Measurements from ENCODE around the gene SLC39A11.
"Not testable (repeated sequence)": the region's sequence is repeated elsewhere in the genome, so short reads cannot be mapped to it uniquely, and the experiment has no call there.

The SLC39A11 gene

GRCh38 chr17:72901657-72902056 is 190.8 kb downstream of the SLC39A11 start:
- no peak overlapping the region for H3K4me3 ChIP-seq (ENCODE audit: low read length)
- DNase-seq (ENCODE audit: low read depth) = no peak
- no peak for TF ChIP-seq CTCF (conservative IDR thresholded peaks at IDR 0.05; ENCODE audit: low read depth, low read length)

DNA sequence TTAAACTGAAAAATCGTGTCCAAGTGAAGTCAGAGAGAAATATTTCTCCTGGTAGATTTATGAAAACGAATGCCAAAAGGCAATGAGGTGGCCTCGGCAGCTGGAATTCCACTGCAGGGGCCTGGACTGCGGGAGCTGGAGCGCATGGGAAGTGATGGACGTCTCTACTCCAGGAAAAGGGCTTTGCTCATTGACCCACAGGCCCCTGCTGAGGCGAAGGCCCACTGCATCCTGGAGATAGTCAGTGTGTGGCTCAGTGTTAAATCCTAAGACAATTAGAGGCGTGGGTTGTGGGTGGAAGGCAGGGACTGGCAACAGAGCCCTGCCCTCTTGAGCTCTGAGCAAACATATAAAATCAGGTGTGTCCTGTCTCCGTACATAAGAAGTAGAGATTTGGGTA is 191.4 kb downstream of the SLC39A11 start:
- DNase-seq (ENCODE audit: low read depth) = no peak
- no peak overlapping the region for H3K4me3 ChIP-seq (ENCODE audit: low read length)
- TF ChIP-seq CTCF (conservative IDR thresholded peaks at IDR 0.05; ENCODE audit: low read depth, low read length) = no peak

- TF ChIP-seq CTCF (conservative IDR thresholded peaks at IDR 0.05; ENCODE audit: low read depth, low read length) = no peak
- no peak for DNase-seq (ENCODE audit: low read depth)
- no peak overlapping the region for H3K4me3 ChIP-seq (ENCODE audit: low read length)
These were observed 191.9 kb downstream of the SLC39A11 start for GRCh38 chr17:72900654-72900971.

DNA sequence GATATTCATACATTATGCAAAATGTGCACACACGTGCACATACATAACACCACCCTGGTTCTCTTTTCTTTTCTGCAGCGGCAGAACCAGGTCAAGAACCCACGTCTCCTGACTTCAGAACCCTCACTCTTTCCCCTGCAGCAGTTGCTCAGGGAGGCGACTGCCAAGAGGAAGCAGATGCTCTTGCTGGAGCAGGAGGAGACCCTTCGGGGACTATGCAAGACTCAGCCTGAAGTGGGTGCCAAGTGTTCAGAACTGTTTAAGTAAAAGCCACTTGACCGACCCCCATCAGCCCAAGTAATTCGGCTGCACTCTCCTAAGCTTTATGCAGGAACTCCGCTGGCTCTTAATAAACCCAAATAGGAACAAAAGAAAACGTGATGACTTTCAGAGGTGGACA is 193.8 kb downstream of the SLC39A11 start:
- no peak for TF ChIP-seq CTCF (conservative IDR thresholded peaks at IDR 0.05; ENCODE audit: low read depth, low read length)
- H3K4me3 ChIP-seq (ENCODE audit: low read length) = no peak overlapping the region
- DNase-seq (ENCODE audit: low read depth) = no peak

DNA sequence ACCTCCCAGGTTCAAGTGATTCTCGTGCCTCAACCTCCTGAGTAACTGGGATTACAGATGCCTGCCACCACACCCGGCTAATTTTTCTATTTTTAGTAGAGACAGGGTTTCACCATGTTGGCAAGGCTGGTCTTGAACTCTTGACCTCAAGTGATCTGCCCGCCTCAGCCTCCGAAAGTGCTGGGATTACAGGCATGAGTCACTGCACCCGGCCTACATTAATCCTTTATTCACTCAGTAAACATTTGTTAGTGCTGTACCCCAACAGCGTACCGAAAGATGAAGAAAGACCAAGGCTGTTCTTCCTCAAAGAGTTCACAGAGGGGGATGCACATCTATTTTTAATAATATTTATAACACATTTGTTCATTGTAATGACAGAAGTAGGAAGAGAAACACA is 196.2 kb downstream of the SLC39A11 start:
- peak; percentile 43 for DNase-seq (ENCODE audit: low read depth)
- H3K4me3 ChIP-seq (ENCODE audit: low read length) = not testable (repeated sequence)

DNA sequence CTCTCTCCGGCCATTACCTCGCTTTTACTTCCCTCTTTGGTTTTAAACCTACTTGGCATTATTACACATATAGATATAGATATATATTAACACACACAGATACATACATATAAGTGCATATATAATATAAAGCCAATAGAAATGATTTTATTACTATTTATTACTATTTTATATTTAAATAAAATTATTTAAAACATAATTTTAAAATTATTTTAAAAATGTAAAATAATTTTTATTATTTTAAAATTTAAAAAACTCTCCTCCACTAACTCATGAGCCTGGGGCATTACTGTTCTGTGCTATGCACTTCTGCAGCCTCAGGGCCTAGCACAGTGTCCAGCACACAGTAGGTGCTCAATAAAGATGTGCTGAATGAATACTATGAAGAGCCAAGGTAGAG is 200.9 kb downstream of the SLC39A11 start:
- TF ChIP-seq CTCF (conservative IDR thresholded peaks at IDR 0.05; ENCODE audit: low read depth, low read length) = no peak
- no peak for DNase-seq (ENCODE audit: low read depth)

DNA sequence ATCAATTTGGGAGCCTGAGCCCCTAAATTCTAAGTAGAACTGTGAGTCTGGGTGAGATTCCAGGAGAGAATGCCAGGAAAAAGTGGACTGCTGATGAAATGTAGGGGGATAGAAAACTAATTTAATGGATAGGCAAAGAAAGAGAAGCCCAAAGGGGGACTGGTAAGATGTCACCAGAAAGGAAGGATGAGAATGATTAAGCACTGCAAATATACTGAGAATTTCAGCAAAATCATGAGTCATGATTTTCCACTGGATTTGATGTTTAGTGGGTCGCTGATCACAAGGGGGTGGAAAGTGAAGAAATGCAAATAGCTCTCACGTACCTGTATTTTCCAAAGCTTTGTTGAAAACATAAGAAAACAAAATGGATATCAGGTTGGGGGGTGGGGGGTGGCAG is 201.8 kb downstream of the SLC39A11 start:
- DNase-seq (ENCODE audit: low read depth) = no peak
- no peak overlapping the region for H3K4me3 ChIP-seq (ENCODE audit: low read length)
- TF ChIP-seq CTCF (conservative IDR thresholded peaks at IDR 0.05; ENCODE audit: low read depth, low read length) = no peak

More for the DNA sequence above, 200.9 kb downstream of the SLC39A11 start:
- no peak overlapping the region for H3K4me3 ChIP-seq (ENCODE audit: low read length)

DNA sequence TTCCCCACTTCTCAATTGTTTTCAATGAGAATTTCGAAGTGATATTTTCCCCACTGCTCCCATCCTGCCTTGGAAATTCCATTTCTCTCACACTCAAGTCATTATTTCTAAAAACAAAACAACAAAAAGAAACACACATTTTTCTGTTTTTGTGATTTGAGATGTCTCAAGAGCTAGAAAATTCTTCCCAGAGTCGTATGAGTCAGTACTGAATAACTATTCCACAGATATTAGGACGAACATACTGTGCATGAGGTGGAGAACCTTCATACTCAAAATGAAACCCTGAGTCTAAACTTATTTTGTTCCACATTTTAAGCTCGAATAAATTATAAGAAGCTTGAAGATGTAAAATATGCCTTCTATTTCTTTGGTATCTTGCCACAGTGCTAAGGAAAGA is 204.6 kb downstream of the SLC39A11 start:
- H3K4me3 ChIP-seq (ENCODE audit: low read length) = no peak overlapping the region
- no peak for TF ChIP-seq CTCF (conservative IDR thresholded peaks at IDR 0.05; ENCODE audit: low read depth, low read length)
- DNase-seq (ENCODE audit: low read depth) = no peak
